ENCODE data around the gene TOLLIP. TPM values are rescaled to one million over a fixed set of nuclear protein-coding genes. Genes with fewer than 3 reads are reported as not detected.

TOLLIP gene
- total and polyA plus RNA-seq, 4 donors, result 20.0 to 52.1 (median 34.9) TPM

- H3K27me3 ChIP-seq (ENCODE audit: control insufficient read depth in 1 of 2, insufficient read depth in 2 of 2, low read length in 1 of 2), result no peaks in the 10 kb centered on the region
- 51 to 58% methylated on average over 14 of the region's 14 CpGs for WGBS, 2 donors
- H3K4me1 ChIP-seq (ENCODE audit: control insufficient read depth in 1 of 2, insufficient read depth in 2 of 2, low read length in 2 of 2), result no peaks in the 10 kb centered on the region
- no peak overlapping the region for H3K27ac ChIP-seq (ENCODE audit: low read depth in 1 of 2, low read length in 2 of 2)
- intact Hi-C loops (cut with DNase I), result loop anchor here in 1 of 2 donors (5.0 kb wide), 1 partner anchor 33 kb away; no protein-coding TSS in a partner anchor
- no peak for DNase-seq
- no peaks in the 10 kb centered on the region for H3K9me3 ChIP-seq (ENCODE audit: control insufficient read depth, low read length)
- ATAC-seq (ENCODE audit: low FRiP score), result no peak
- no peak overlapping the region for H3K4me3 ChIP-seq (ENCODE audit: low read length in 2 of 2)
- H3K36me3 ChIP-seq (ENCODE audit: control insufficient read depth in 1 of 2, insufficient read depth in 2 of 2, low read length in 1 of 2), result no peaks in the 10 kb centered on the region
Measured at GRCh38 chr11:1304380-1304779, 5.1 kb downstream of the TOLLIP start.

GRCh38 chr11:1303973-1304372 lies 5.5 kb downstream of the TOLLIP start:
- Histone ChIP-seq H3K27me3 (ENCODE audit: control insufficient read depth in 1 of 2, insufficient read depth in 2 of 2, low read length in 1 of 2) (no peaks in the 10 kb centered on the region), H3K27ac (ENCODE audit: low read depth in 1 of 2, low read length in 2 of 2) (no peak overlapping the region), H3K4me3 (ENCODE audit: low read length in 2 of 2) (no peak overlapping the region), H3K4me1 (ENCODE audit: control insufficient read depth in 1 of 2, insufficient read depth in 2 of 2, low read length in 2 of 2) (no peaks in the 10 kb centered on the region), H3K36me3 (ENCODE audit: control insufficient read depth in 1 of 2, insufficient read depth in 2 of 2, low read length in 1 of 2) (no peaks in the 10 kb centered on the region), H3K9me3 (ENCODE audit: control insufficient read depth, low read length) (no peaks in the 10 kb centered on the region)
- intact Hi-C loops (cut with DNase I), result loop anchor here in 1 of 2 donors (5.0 kb wide), 1 partner anchor 33 kb away; no protein-coding TSS in a partner anchor
- ATAC-seq (ENCODE audit: low FRiP score), result no peak
- 23 to 25% methylated on average over 10 of the region's 10 CpGs for WGBS, 2 donors
- DNase-seq, result peak in 1 of 2 donors; percentile 73

GRCh38 chr11:1303126-1303821 lies 6.2 kb downstream of the TOLLIP start:
- Histone ChIP-seq H3K27me3 (ENCODE audit: control insufficient read depth in 1 of 2, insufficient read depth in 2 of 2, low read length in 1 of 2) (no peaks in the 10 kb centered on the region), H3K4me3 (ENCODE audit: low read length in 2 of 2) (no peak overlapping the region), H3K36me3 (ENCODE audit: control insufficient read depth in 1 of 2, insufficient read depth in 2 of 2, low read length in 1 of 2) (no peaks in the 10 kb centered on the region), H3K9me3 (ENCODE audit: control insufficient read depth, low read length) (no peaks in the 10 kb centered on the region), H3K27ac (ENCODE audit: low read depth in 1 of 2, low read length in 2 of 2) (no peak overlapping the region), H3K4me1 (ENCODE audit: control insufficient read depth in 1 of 2, insufficient read depth in 2 of 2, low read length in 2 of 2) (no peaks in the 10 kb centered on the region)
- DNase-seq (peak in 1 of 2 donors; percentile 78), ATAC-seq (ENCODE audit: low FRiP score) (no peak)
- intact Hi-C loops (cut with DNase I), result loop anchor here in 1 of 2 donors (5.0 kb wide), 1 partner anchor 34 kb away; no protein-coding TSS in a partner anchor
- 88 to 89% methylated on average over 25 of the region's 25 CpGs for WGBS, 2 donors

GRCh38 chr11:1302461-1303125 lies 6.8 kb downstream of the TOLLIP start:
- intact Hi-C loops (cut with DNase I), result loop anchor here in 1 of 2 donors (5.0 kb wide), 1 partner anchor 35 kb away; no protein-coding TSS in a partner anchor
- Histone ChIP-seq H3K27me3 (ENCODE audit: control insufficient read depth in 1 of 2, insufficient read depth in 2 of 2, low read length in 1 of 2) (no peaks in the 10 kb centered on the region), H3K4me3 (ENCODE audit: low read length in 2 of 2) (no peak overlapping the region), H3K27ac (ENCODE audit: low read depth in 1 of 2, low read length in 2 of 2) (no peak overlapping the region), H3K36me3 (ENCODE audit: control insufficient read depth in 1 of 2, insufficient read depth in 2 of 2, low read length in 1 of 2) (no peaks in the 10 kb centered on the region), H3K9me3 (ENCODE audit: control insufficient read depth, low read length) (no peaks in the 10 kb centered on the region), H3K4me1 (ENCODE audit: control insufficient read depth in 1 of 2, insufficient read depth in 2 of 2, low read length in 2 of 2) (no peaks in the 10 kb centered on the region)
- ATAC-seq (ENCODE audit: low FRiP score) (no peak), DNase-seq (peak in 1 of 2 donors; percentile 60)
- WGBS, 2 donors, result 65 to 68% methylated on average over 17 of the region's 17 CpGs

- 87 to 91% methylated on average over 13 of the region's 13 CpGs for WGBS, 2 donors
- Histone ChIP-seq H3K9me3 (ENCODE audit: control insufficient read depth, low read length) (no peaks in the 10 kb centered on the region), H3K4me1 (ENCODE audit: control insufficient read depth in 1 of 2, insufficient read depth in 2 of 2, low read length in 2 of 2) (no peaks in the 10 kb centered on the region), H3K36me3 (ENCODE audit: control insufficient read depth in 1 of 2, insufficient read depth in 2 of 2, low read length in 1 of 2) (no peaks in the 10 kb centered on the region), H3K27me3 (ENCODE audit: control insufficient read depth in 1 of 2, insufficient read depth in 2 of 2, low read length in 1 of 2) (no peaks in the 10 kb centered on the region), H3K4me3 (ENCODE audit: low read length in 2 of 2) (no peak overlapping the region), H3K27ac (ENCODE audit: low read depth in 1 of 2, low read length in 2 of 2) (no peak overlapping the region)
- intact Hi-C loops (cut with DNase I), result loop anchor here in 1 of 2 donors (5.0 kb wide), 1 partner anchor 35 kb away; no protein-coding TSS in a partner anchor
- peak in 1 of 2 donors; percentile 73 for DNase-seq
- no peak for ATAC-seq (ENCODE audit: low FRiP score)
Measured at GRCh38 chr11:1302041-1302460, 7.4 kb downstream of the TOLLIP start.

- no peak for DNase-seq
Measured at GRCh38 chr11:1301220-1302000, 8.0 kb downstream of the TOLLIP start.

GRCh38 chr11:1300569-1301187 lies 8.8 kb downstream of the TOLLIP start:
- Histone ChIP-seq H3K36me3 (ENCODE audit: control insufficient read depth in 1 of 2, insufficient read depth in 2 of 2, low read length in 1 of 2) (no peaks in the 10 kb centered on the region), H3K27ac (ENCODE audit: low read depth in 1 of 2, low read length in 2 of 2) (no peak overlapping the region), H3K4me3 (ENCODE audit: low read length in 2 of 2) (no peak overlapping the region), H3K9me3 (ENCODE audit: control insufficient read depth, low read length) (no peaks in the 10 kb centered on the region), H3K27me3 (ENCODE audit: control insufficient read depth in 1 of 2, insufficient read depth in 2 of 2, low read length in 1 of 2) (no peaks in the 10 kb centered on the region), H3K4me1 (ENCODE audit: control insufficient read depth in 1 of 2, insufficient read depth in 2 of 2, low read length in 2 of 2) (no peaks in the 10 kb centered on the region)
- 77 to 81% methylated on average over 28 of the region's 28 CpGs for WGBS, 2 donors
- DNase-seq (peak in 1 of 2 donors; percentile 73), ATAC-seq (ENCODE audit: low FRiP score) (no peak)
- intact Hi-C loops (cut with DNase I), result loop anchor here in 1 of 2 donors (5.0 kb wide), 1 partner anchor 37 kb away; no protein-coding TSS in a partner anchor

More at GRCh38 chr11:1301220-1302000, 8.0 kb downstream of the TOLLIP start:
- no peaks in the 10 kb centered on the region for H3K27me3 ChIP-seq (ENCODE audit: control insufficient read depth in 1 of 2, insufficient read depth in 2 of 2, low read length in 1 of 2)
- H3K4me1 ChIP-seq (ENCODE audit: control insufficient read depth in 1 of 2, insufficient read depth in 2 of 2, low read length in 2 of 2), result no peaks in the 10 kb centered on the region
- H3K27ac ChIP-seq (ENCODE audit: low read depth in 1 of 2, low read length in 2 of 2), result no peak overlapping the region
- no peaks in the 10 kb centered on the region for H3K9me3 ChIP-seq (ENCODE audit: control insufficient read depth, low read length)
- intact Hi-C loops (cut with DNase I), result loop anchor here in 1 of 2 donors (5.0 kb wide), 1 partner anchor 36 kb away; no protein-coding TSS in a partner anchor
- no peak for ATAC-seq (ENCODE audit: low FRiP score)
- no peaks in the 10 kb centered on the region for H3K36me3 ChIP-seq (ENCODE audit: control insufficient read depth in 1 of 2, insufficient read depth in 2 of 2, low read length in 1 of 2)
- no peak overlapping the region for H3K4me3 ChIP-seq (ENCODE audit: low read length in 2 of 2)
- 94 to 96% methylated on average over 22 of the region's 22 CpGs for WGBS, 2 donors

- WGBS, 2 donors, result 17 to 21% methylated on average over 7 of the region's 7 CpGs
Measured at GRCh38 chr11:1300121-1300520, 9.3 kb downstream of the TOLLIP start.

More at GRCh38 chr11:1300121-1300520, 9.3 kb downstream of the TOLLIP start:
- no peaks in the 10 kb centered on the region for H3K9me3 ChIP-seq (ENCODE audit: control insufficient read depth, low read length)
- DNase-seq (no peak), ATAC-seq (ENCODE audit: low FRiP score) (no peak)
- H3K36me3 ChIP-seq (ENCODE audit: control insufficient read depth in 1 of 2, insufficient read depth in 2 of 2, low read length in 1 of 2), result no peaks in the 10 kb centered on the region
- H3K4me1 ChIP-seq (ENCODE audit: control insufficient read depth in 1 of 2, insufficient read depth in 2 of 2, low read length in 2 of 2), result no peaks in the 10 kb centered on the region
- no peak overlapping the region for H3K27ac ChIP-seq (ENCODE audit: low read depth in 1 of 2, low read length in 2 of 2)
- H3K27me3 ChIP-seq (ENCODE audit: control insufficient read depth in 1 of 2, insufficient read depth in 2 of 2, low read length in 1 of 2), result no peaks in the 10 kb centered on the region
- no peak overlapping the region for H3K4me3 ChIP-seq (ENCODE audit: low read length in 2 of 2)
- intact Hi-C loops (cut with DNase I), result loop anchor here in 1 of 2 donors (5.0 kb wide), 1 partner anchor 37 kb away; no protein-coding TSS in a partner anchor
